ENCODE results near the gene CREBL2. TPM values are rescaled to one million over a fixed set of nuclear protein-coding genes. Genes with fewer than 3 reads are reported as not detected.

Gene CREBL2
- total and polyA plus RNA-seq, 3 donors from 2014 or later, result 42.8 to 49.6 (median 43.6) TPM

DNA sequence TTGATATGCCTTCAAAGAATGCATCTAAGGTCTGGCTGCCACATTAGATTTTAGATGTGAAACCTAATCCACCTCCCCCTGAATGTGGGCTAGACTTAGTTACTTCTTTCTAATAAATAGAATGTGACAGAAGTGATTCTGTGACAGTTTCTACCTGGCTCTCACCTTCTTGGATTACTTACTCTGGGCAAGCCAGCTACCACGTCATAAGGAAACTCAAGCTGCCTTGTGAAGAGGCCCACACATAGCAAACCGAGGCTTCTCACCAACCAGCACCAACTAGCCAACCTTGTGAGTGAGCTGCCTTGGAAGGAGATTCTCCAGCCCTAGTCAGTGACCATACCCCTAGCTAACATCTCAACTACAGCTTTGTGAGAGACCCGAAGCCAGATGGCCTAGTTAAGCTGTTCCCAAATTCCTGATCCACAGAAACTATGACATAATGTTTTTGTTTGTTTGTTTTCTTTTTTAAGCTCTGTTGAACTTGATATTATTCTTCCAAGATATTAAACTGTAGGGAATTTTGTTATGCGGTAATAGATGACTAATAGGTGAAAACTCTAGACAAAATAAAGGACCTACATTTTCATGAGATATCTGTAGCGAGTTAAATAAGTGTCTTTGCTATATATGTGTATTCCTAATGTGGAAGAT, 78.1 kb downstream of the CREBL2 start:
- Histone ChIP-seq H3K27me3 (no peaks in the 10 kb centered on the region), H3K4me3 (no peak overlapping the region), H3K36me3 (ENCODE audit: low read depth, missing control alignments) (no peaks in the 10 kb centered on the region), H3K9me3 (no peaks in the 10 kb centered on the region), H3K27ac (no peak overlapping the region), H3K4me1 (no peaks in the 10 kb centered on the region)
- intact Hi-C loops (cut with DNase I; ENCODE audit: low total_unique reads), result no loop called here
- DNase-seq, result no peak
- 83 to 88% methylated on average over 5 of the region's 5 CpGs for WGBS, 2 donors
- no peak for TF ChIP-seq POLR2A (IDR thresholded peaks at IDR 0.05)
- TF ChIP-seq, protein P1, sequence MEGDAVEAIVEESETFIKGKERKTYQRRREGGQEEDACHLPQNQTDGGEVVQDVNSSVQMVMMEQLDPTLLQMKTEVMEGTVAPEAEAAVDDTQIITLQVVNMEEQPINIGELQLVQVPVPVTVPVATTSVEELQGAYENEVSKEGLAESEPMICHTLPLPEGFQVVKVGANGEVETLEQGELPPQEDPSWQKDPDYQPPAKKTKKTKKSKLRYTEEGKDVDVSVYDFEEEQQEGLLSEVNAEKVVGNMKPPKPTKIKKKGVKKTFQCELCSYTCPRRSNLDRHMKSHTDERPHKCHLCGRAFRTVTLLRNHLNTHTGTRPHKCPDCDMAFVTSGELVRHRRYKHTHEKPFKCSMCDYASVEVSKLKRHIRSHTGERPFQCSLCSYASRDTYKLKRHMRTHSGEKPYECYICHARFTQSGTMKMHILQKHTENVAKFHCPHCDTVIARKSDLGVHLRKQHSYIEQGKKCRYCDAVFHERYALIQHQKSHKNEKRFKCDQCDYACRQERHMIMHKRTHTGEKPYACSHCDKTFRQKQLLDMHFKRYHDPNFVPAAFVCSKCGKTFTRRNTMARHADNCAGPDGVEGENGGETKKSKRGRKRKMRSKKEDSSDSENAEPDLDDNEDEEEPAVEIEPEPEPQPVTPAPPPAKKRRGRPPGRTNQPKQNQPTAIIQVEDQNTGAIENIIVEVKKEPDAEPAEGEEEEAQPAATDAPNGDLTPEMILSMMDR (IDR thresholded peaks at IDR 0.05), result no peak

DNA sequence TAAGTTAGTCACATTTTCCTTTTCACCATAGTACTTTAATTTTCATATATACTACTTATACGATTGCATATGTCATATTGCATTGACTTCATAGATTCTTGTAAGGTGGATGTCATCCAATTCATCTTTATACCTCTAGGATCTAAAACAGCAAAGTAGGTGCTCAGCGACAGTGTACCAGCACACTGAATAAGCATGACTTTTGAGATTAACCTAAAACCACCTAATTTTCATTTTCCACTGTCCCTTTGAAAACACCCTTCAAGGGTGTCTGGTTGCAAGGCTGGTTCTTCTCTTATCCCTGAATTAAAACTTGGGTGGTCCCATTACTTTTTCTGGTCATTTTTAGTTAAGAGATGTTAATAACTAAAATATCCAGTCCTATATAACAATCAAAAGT, 79.9 kb downstream of the CREBL2 start:
- DNase-seq, result no peak
- H3K4me1 ChIP-seq, result no peaks in the 10 kb centered on the region
- no peak overlapping the region for H3K4me3 ChIP-seq
- H3K36me3 ChIP-seq (ENCODE audit: low read depth, missing control alignments), result no peaks in the 10 kb centered on the region
- no peaks in the 10 kb centered on the region for H3K27me3 ChIP-seq
- H3K27ac ChIP-seq, result no peak overlapping the region
- 91 to 97% methylated on average over 2 of the region's 2 CpGs for WGBS, 2 donors
- intact Hi-C loops (cut with DNase I; ENCODE audit: low total_unique reads), result no loop called here
- TF ChIP-seq, protein P1 (IDR thresholded peaks at IDR 0.05), result no peak
- no peak for TF ChIP-seq POLR2A (IDR thresholded peaks at IDR 0.05)
- H3K9me3 ChIP-seq, result no peaks in the 10 kb centered on the region

DNA sequence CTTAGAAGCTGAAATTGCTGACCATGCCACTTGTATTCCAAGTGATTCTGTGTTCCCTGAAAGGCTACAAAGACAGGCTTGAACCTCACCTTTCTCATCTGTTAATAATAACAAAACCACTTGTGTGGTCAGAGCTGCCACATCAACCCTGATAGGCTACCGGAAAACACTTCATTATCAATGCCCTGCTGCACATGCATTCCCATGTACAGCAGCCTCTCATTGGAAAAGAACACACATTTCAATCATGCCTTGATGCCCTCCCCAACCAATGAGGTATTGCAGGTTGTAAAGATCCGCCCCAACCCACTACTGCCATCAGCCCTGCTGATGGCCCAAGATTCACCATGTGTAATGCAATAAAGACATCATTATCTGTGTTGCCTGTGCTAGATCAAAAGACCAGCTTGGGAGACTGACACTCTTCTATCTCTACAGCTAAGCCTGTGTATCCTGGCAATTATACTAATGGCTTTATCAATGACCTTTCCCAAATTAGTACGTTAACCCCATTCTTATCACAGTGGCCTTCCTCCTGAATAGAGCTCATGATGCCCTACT, 81.5 kb downstream of the CREBL2 start:
- WGBS, 2 donors, result 71 to 73% methylated on average over 3 of the region's 3 CpGs
- Histone ChIP-seq H3K27ac (no peak overlapping the region), H3K4me1 (peaks cover 9% of the 10 kb centered on the region), H3K9me3 (no peaks in the 10 kb centered on the region), H3K4me3 (no peak overlapping the region), H3K27me3 (no peaks in the 10 kb centered on the region), H3K36me3 (ENCODE audit: low read depth, missing control alignments) (no peaks in the 10 kb centered on the region)
- intact Hi-C loops (cut with DNase I; ENCODE audit: low total_unique reads), result no loop called here
- no peak for TF ChIP-seq POLR2A (IDR thresholded peaks at IDR 0.05)
- TF ChIP-seq, protein P1 (IDR thresholded peaks at IDR 0.05), result no peak
- no peak for DNase-seq

Other genes starting within 250 kb of the CREBL2 start
- 10 to 100 TPM; 42.1 to 48.6 TPM for gene DUSP16, start 49.0 kb upstream of the CREBL2 start, total RNA-seq
- gene DUSP16, start 49.0 kb upstream of the CREBL2 start, polyA plus RNA-seq (ENCODE audit: insufficient read depth, low read depth, low replicate concordance), result 22.5 TPM
- 1 to 10 TPM; 2.1 to 2.9 TPM for gene GPR19, start 84.3 kb downstream of the CREBL2 start, total RNA-seq
- 4.1 TPM for gene GPR19, start 84.3 kb downstream of the CREBL2 start, polyA plus RNA-seq (ENCODE audit: insufficient read depth, low read depth, low replicate concordance)
- gene CDKN1B, start 105.5 kb downstream of the CREBL2 start, total RNA-seq, result 10 to 100 TPM; 76.1 to 98.9 TPM
- gene CDKN1B, start 105.5 kb downstream of the CREBL2 start, polyA plus RNA-seq (ENCODE audit: insufficient read depth, low read depth, low replicate concordance), result 59.2 TPM
- 1 to 10 TPM; 9.2 to 9.7 TPM for gene APOLD1, start 173.8 kb downstream of the CREBL2 start, total RNA-seq
- 8.2 TPM for gene APOLD1, start 173.8 kb downstream of the CREBL2 start, polyA plus RNA-seq (ENCODE audit: insufficient read depth, low read depth, low replicate concordance)
- 10 to 100 TPM; 82.4 to 85.4 TPM for gene DDX47, start 201.5 kb downstream of the CREBL2 start, total RNA-seq
- 52.4 TPM for gene DDX47, start 201.5 kb downstream of the CREBL2 start, polyA plus RNA-seq (ENCODE audit: insufficient read depth, low read depth, low replicate concordance)

Data from testis (tissue), 3 donors.